ENCODE measurements around the gene RMDN2. TPM values are rescaled to one million over a fixed set of nuclear protein-coding genes. Genes with fewer than 3 reads are reported as not detected.

Gene RMDN2
- total RNA-seq, 2 experiments from 2014 or later: 1.8 to 2.1 TPM

GRCh38 chr2:37898448-37898847 lies 26.6 kb upstream of the RMDN2 start:
- Mint-ChIP-seq H3K36me3 (no peaks in the 10 kb centered on the region), H3K27me3 (no peaks in the 10 kb centered on the region), H3K4me3 (no peak overlapping the region), H3K4me1 (ENCODE audit: low read depth) (peaks cover 14% of the 10 kb centered on the region), H3K27ac (no peak overlapping the region), H3K9me3 (no peaks in the 10 kb centered on the region)
- POLR2A ChIA-PET: no interaction called here
- CTCF ChIA-PET: interaction anchor here (2.0 kb wide), 1 partner anchor 21 kb away, joined by 6 read pairs; no protein-coding TSS in a partner anchor
- DNase-seq: no peak
- intact Hi-C loops (cut with micrococcal nuclease): no loop called here

- DNase-seq: no peak
- Mint-ChIP-seq H3K27ac (no peak overlapping the region), H3K36me3 (no peaks in the 10 kb centered on the region), H3K9me3 (no peaks in the 10 kb centered on the region), H3K4me1 (ENCODE audit: low read depth) (no peaks in the 10 kb centered on the region), H3K27me3 (peaks cover 4% of the 10 kb centered on the region), H3K4me3 (no peak overlapping the region)
- intact Hi-C loops (cut with micrococcal nuclease): no loop called here
- ChIA-PET POLR2A (no interaction called here), CTCF (no interaction called here)
Observed at GRCh38 chr2:37902991-37903390, 22.1 kb upstream of the RMDN2 start.

- H3K27me3 Mint-ChIP-seq: peaks cover 4% of the 10 kb centered on the region
- ChIA-PET CTCF (no interaction called here), POLR2A (no interaction called here)
- intact Hi-C loops (cut with micrococcal nuclease): no loop called here
- no peaks in the 10 kb centered on the region for H3K4me1 Mint-ChIP-seq (ENCODE audit: low read depth)
- no peak overlapping the region for H3K4me3 Mint-ChIP-seq
- H3K36me3 Mint-ChIP-seq: no peaks in the 10 kb centered on the region
- no peak for DNase-seq
- no peak overlapping the region for H3K27ac Mint-ChIP-seq
- no peaks in the 10 kb centered on the region for H3K9me3 Mint-ChIP-seq
Observed at GRCh38 chr2:37904425-37904824, 20.7 kb upstream of the RMDN2 start.

GRCh38 chr2:37904993-37905392 lies 20.1 kb upstream of the RMDN2 start:
- no peaks in the 10 kb centered on the region for H3K36me3 Mint-ChIP-seq
- no peak for DNase-seq
- H3K4me1 Mint-ChIP-seq (ENCODE audit: low read depth): no peaks in the 10 kb centered on the region
- H3K9me3 Mint-ChIP-seq: no peaks in the 10 kb centered on the region
- H3K4me3 Mint-ChIP-seq: no peak overlapping the region
- POLR2A ChIA-PET: no interaction called here
- no peak overlapping the region for H3K27ac Mint-ChIP-seq
- intact Hi-C loops (cut with micrococcal nuclease): no loop called here
- CTCF ChIA-PET: no interaction called here
- H3K27me3 Mint-ChIP-seq: peaks cover 4% of the 10 kb centered on the region

- Mint-ChIP-seq H3K4me1 (ENCODE audit: low read depth) (no peaks in the 10 kb centered on the region), H3K9me3 (no peaks in the 10 kb centered on the region), H3K27me3 (peaks cover 4% of the 10 kb centered on the region), H3K36me3 (no peaks in the 10 kb centered on the region), H3K27ac (no peak overlapping the region), H3K4me3 (no peak overlapping the region)
- DNase-seq: no peak
- intact Hi-C loops (cut with micrococcal nuclease): no loop called here
- ChIA-PET POLR2A (no interaction called here), CTCF (no interaction called here)
Observed at GRCh38 chr2:37906131-37906530, 19.0 kb upstream of the RMDN2 start.

GRCh38 chr2:37907501-37908225 lies 17.4 kb upstream of the RMDN2 start:
- Mint-ChIP-seq H3K27ac (no peak overlapping the region), H3K4me3 (no peak overlapping the region), H3K36me3 (no peaks in the 10 kb centered on the region), H3K4me1 (ENCODE audit: low read depth) (no peaks in the 10 kb centered on the region), H3K27me3 (peaks cover 4% of the 10 kb centered on the region), H3K9me3 (no peaks in the 10 kb centered on the region)
- intact Hi-C loops (cut with micrococcal nuclease): no loop called here
- ChIA-PET POLR2A (no interaction called here), CTCF (interaction anchor here (0.6 kb wide), 2 partner anchors 22 to 30 kb away, joined by 3 read pairs; no protein-coding TSS in a partner anchor)
- DNase-seq: no peak

GRCh38 chr2:37911296-37911873 lies 13.7 kb upstream of the RMDN2 start:
- DNase-seq: no peak
- Mint-ChIP-seq H3K4me1 (ENCODE audit: low read depth) (no peaks in the 10 kb centered on the region), H3K4me3 (no peak overlapping the region), H3K9me3 (no peaks in the 10 kb centered on the region), H3K27me3 (peaks cover 2% of the 10 kb centered on the region), H3K36me3 (no peaks in the 10 kb centered on the region), H3K27ac (no peak overlapping the region)
- ChIA-PET POLR2A (no interaction called here), CTCF (no interaction called here)
- intact Hi-C loops (cut with micrococcal nuclease): no loop called here

- POLR2A ChIA-PET: no interaction called here
- Mint-ChIP-seq H3K27ac (no peak overlapping the region), H3K9me3 (no peaks in the 10 kb centered on the region), H3K4me1 (ENCODE audit: low read depth) (no peaks in the 10 kb centered on the region), H3K4me3 (no peak overlapping the region), H3K36me3 (no peaks in the 10 kb centered on the region), H3K27me3 (peaks cover under 1% of the 10 kb centered on the region)
- DNase-seq: no peak
- intact Hi-C loops (cut with micrococcal nuclease): no loop called here
- CTCF ChIA-PET: no interaction called here
Observed at GRCh38 chr2:37912056-37912455, 13.0 kb upstream of the RMDN2 start.

GRCh38 chr2:37912616-37913015 lies 12.5 kb upstream of the RMDN2 start:
- no peaks in the 10 kb centered on the region for H3K27me3 Mint-ChIP-seq
- no peak overlapping the region for H3K4me3 Mint-ChIP-seq
- POLR2A ChIA-PET: no interaction called here
- H3K27ac Mint-ChIP-seq: no peak overlapping the region
- H3K4me1 Mint-ChIP-seq (ENCODE audit: low read depth): no peaks in the 10 kb centered on the region
- no peaks in the 10 kb centered on the region for H3K9me3 Mint-ChIP-seq
- DNase-seq: no peak
- no peaks in the 10 kb centered on the region for H3K36me3 Mint-ChIP-seq
- CTCF ChIA-PET: no interaction called here
- intact Hi-C loops (cut with micrococcal nuclease): no loop called here

GRCh38 chr2:37914340-37914739 lies 10.7 kb upstream of the RMDN2 start:
- no peak for DNase-seq
- no peaks in the 10 kb centered on the region for H3K4me1 Mint-ChIP-seq (ENCODE audit: low read depth)
- no peak overlapping the region for H3K4me3 Mint-ChIP-seq
- no peaks in the 10 kb centered on the region for H3K9me3 Mint-ChIP-seq
- ChIA-PET CTCF (no interaction called here), POLR2A (no interaction called here)
- H3K27ac Mint-ChIP-seq: no peak overlapping the region
- H3K36me3 Mint-ChIP-seq: no peaks in the 10 kb centered on the region
- intact Hi-C loops (cut with micrococcal nuclease): no loop called here
- H3K27me3 Mint-ChIP-seq: peaks cover 1% of the 10 kb centered on the region

GRCh38 chr2:37915773-37916172 lies 9.3 kb upstream of the RMDN2 start:
- Mint-ChIP-seq H3K4me3 (no peak overlapping the region), H3K9me3 (no peaks in the 10 kb centered on the region), H3K4me1 (ENCODE audit: low read depth) (no peaks in the 10 kb centered on the region), H3K27me3 (peaks cover 3% of the 10 kb centered on the region), H3K36me3 (no peaks in the 10 kb centered on the region), H3K27ac (no peak overlapping the region)
- no peak for DNase-seq
- CTCF ChIA-PET: no interaction called here
- intact Hi-C loops (cut with micrococcal nuclease): no loop called here
- POLR2A ChIA-PET: no interaction called here

GRCh38 chr2:37916512-37917082 lies 8.5 kb upstream of the RMDN2 start:
- H3K4me3 Mint-ChIP-seq: no peak overlapping the region
- intact Hi-C loops (cut with micrococcal nuclease): no loop called here
- H3K27ac Mint-ChIP-seq: no peak overlapping the region
- no peaks in the 10 kb centered on the region for H3K36me3 Mint-ChIP-seq
- H3K9me3 Mint-ChIP-seq: no peaks in the 10 kb centered on the region
- ChIA-PET CTCF (no interaction called here), POLR2A (no interaction called here)
- H3K4me1 Mint-ChIP-seq (ENCODE audit: low read depth): no peaks in the 10 kb centered on the region
- peaks cover 5% of the 10 kb centered on the region for H3K27me3 Mint-ChIP-seq
- no peak for DNase-seq
